Stimulated activated CD4-positive, alpha-beta T cell treated with anti-CD3 and anti-CD28 coated beads, Interleukin-2, amount 100 ng/mL, for 4 hours (primary cell): ENCODE measurements around the gene OR6K2.
"Not testable (repeated sequence)": the region's sequence is repeated elsewhere in the genome, so short reads cannot be mapped to it uniquely, and the experiment has no call there.

Experiments
- DNase-seq: peaks from one replicate; pipeline ENCODE4 v3.0.0-alpha.2; 2020; ENCODE audit warnings: low read depth

Gene OR6K2, protein sequence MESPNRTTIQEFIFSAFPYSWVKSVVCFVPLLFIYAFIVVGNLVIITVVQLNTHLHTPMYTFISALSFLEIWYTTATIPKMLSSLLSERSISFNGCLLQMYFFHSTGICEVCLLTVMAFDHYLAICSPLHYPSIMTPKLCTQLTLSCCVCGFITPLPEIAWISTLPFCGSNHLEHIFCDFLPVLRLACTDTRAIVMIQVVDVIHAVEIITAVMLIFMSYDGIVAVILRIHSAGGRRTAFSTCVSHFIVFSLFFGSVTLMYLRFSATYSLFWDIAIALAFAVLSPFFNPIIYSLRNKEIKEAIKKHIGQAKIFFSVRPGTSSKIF

DNA sequence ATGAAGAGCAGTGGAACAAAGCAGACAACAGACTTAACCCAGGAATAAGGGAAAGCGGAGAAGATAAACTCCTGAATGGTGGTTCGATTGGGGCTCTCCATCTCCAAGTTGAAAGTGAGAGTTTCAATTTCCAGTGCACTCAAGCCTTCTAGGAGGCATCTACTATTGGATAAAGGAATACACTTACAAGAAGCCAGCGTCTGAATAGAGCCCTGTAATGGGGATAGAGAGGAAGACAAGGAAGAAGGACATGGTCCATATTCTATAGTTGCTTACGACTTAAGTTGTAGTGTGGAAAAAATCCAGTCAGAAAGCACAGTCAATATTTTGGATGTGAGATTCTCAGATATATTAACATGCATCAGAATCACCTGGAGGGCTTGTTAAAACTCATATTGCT is at the start of gene OR6K2:
Gene OR6K2, minus strand, starts transcription at position 101 of the 400 bp plus-strand sequence. Its CDS starts 0 bp downstream, at position 101.
- no peak for DNase-seq

DNA sequence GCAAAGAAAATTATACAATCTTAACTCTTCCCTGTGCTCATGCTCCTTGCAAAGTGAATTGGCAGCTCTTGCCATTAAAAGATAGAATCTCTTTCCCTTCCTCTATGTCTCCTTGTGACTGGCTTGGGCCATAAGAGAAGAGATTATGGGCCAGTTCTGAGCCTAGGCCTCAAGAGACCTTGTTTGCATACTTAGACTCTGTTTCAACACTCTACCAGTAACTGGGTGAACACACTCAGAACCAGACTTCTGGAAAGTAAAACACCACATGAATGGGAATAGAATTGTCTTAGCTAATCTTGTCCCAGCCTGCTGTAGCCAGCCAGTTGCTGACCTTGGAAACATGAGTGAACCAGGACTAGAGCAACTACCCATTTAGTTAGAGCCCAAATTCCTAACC is 35.4 kb upstream of the OR6K2 start:
- no peak for DNase-seq

DNA sequence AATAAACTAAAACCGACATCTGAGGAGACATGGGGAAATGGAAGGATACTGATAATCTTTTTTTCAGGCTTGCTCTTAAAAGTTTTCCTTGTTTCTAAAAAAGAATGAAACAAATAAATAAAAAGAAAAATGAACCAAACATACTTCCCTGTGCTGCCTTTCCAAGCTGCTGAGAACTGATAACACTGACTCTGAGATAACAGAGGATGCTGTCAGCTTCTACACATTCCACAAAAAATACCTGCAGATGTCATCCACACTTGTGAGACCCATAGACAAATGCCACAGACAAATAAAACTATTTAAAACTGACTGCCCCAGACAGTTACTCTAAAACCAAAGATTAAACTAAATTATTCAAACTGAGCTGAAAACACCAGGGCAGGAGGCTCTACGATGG is 32.1 kb upstream of the OR6K2 start:
- no peak for DNase-seq

DNA sequence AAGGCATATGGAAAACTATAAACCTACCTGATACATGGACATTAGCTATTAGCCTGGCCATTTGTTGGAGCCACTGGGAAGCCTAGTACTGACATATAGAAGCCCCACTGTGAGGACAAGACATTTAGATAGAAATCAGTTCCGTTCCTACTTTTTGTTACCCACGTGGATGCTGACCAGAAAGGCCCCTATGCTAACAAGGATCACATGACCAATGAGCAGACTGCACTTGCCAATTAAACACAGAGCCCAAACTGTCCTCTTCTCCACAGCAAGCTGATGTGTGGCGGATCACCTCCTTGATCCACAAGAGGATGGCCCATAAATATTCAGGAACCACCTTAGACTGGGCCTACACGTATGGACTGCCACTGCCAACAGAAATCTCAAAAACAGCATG is 31.3 kb upstream of the OR6K2 start:
- DNase-seq = no peak

DNA sequence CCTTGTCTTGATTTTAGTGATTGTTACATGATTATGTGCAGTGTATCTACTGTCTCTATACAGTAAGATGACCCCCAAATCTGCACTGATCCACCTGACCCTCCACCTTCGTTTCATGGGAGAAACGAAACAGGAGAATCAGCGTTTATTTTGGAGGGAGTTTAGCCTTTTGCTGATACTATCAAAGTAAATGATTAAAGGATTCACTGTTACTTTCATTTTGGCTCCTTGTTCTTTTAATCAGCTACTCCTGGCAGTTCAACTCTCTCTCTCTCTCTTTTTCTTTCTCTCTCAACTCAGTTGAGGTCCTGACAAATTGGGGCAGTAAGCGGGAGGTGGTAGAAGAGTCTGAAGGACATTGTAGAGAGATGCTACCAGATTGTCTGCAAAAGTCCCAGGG is 30.0 kb upstream of the OR6K2 start:
- DNase-seq = no peak

DNA sequence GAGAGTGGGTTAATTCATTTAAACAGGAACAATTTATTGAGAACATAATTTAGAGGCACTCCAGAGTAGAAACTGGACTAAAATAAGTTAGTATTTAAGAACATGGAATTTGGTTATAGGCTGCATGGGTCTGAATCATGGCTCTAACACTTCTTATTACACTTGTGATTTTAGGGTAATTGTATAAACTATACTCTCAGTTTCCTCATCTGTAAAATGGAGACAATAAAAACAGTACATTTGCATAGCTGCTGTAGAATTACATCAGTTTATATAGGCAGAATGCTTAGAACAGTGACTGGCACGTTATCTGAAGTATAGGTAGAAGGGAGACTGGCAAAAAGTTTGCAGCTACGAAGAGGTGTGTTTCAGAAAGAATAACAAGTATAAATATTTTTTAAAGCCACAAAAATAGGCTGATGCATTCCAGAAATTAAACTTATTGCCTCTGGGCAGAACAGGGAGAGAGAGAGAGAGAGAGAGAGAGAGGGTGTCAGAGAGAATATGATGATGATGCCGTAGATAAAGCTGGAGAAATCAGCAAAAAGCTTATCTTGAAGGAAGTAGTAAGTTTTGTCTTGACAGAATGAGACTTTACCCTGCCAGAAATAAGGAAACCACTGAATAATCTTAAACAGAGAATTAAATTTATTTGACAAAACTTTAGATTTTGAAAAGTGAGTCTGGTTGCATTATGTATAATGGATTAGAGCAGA is 28.2 kb upstream of the OR6K2 start:
- DNase-seq = no peak

DNA sequence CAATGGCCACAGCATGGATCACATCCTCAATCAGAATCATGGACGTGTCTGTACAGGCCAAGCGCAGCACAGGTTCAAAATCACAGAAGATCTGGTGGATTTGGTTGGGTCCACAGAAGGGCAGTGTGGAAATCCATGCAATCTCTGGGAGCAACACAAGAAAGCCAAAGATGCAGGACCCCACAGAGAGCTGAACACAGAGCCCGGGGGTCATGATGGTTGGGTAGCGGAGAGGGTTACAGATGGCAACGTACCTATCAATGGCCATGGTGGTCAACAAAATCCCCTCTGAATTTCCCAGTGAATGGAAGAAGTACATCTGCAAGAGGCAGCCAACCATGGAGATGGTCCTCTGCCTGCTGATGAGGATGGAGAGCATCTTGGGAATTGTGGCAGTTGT is 24.0 kb upstream of the OR6K2 start:
- DNase-seq = no peak

DNA sequence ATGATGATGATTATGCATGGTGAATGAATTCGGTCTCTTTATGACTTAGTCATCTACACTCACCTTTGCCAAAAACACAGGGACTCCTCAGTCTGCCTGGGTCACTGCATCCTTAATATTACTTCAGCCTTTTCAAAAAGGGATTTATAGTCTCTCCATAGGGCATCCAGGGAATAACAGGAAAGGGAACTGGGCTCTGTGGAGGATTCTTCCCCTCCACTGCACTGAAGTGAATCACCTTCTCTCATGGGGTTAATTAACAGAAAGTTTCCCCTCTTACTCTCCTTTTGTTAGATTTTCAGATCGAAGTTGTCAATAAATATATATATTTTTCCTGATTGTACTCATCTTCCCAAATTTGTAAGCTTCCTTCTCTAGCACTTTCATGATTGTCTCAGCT is 20.2 kb upstream of the OR6K2 start, which contains the start of gene OR6K3:
Gene OR6K3, minus strand, starts transcription at position 101 of the 400 bp plus-strand sequence. CDS start 2,605 bp downstream, outside the sequence.
- DNase-seq = no peak

DNA sequence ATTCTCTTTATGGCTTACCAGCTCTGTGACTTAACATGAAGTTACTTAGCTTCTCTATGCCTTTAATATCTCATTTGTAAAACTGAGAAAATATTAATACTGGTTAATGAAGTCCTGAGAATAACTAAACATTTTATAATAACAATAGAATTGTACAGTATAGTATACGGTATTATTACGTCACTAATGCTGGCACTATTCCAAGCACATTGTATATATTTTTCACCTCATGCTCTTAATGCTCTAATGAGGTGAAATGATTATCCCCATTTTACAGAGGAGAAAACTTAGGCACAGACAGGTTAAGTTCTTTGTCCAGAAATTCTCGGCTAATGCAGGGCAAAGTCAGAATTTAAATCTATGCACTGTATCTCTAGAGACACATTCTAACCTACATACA is 19.2 kb upstream of the OR6K2 start:
- DNase-seq = no peak

DNA sequence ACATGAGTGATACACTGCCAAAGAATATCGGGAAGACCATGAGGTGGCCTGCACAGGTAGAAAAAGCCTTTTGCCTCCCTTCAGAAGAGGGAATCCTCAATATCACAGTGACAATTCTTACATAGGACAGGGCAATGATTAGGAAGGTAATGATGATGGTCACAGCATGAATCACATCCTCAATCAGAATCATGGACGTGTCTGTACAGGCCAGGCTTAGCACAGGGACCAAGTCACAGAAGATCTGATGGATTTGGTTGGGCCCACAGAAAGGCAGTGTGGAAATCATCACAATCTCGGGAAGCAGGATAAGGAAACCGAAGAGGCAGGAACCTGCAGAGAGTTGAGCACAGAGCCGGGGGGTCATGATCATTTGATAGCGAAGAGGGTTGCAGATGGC is 16.9 kb upstream of the OR6K2 start:
- DNase-seq = no peak

DNA sequence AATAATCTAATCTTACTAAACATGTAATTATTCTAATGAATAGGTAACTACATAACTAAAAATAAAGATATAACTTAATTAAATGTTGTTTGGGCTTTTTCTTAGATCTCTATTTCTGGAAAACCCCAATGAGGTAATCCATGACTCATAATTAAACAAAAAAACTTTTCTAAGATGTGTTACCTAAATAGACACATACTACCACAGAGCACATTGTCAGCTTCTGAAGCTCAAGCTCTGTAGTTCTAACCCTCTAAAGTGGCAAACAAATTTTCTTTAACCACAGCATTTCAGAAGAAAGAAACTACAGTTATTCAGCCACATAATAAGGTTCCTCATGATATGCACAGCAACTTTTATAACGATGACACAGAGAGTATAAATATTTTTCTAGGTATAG is 15.9 kb upstream of the OR6K2 start:
- no peak for DNase-seq

DNA sequence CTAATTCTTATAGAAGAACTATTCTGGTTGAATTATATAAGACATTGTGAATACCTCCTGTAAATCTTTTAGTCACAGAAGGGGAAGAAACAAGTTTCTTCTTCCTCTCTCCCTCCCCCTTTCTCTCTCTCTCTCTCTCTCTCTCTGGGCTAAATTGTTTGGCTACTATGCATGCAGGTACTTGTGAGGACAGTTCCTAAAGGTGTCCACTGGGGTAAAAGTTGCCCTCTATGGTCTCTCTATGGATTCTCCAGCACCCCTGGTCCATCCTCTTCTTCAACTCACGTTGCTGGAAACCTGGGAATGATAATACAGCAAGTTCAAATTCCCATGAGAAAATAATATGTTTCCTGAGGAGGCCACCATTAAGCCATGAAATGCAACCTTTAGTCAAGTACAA is 14.3 kb upstream of the OR6K2 start:
- DNase-seq = no peak

DNA sequence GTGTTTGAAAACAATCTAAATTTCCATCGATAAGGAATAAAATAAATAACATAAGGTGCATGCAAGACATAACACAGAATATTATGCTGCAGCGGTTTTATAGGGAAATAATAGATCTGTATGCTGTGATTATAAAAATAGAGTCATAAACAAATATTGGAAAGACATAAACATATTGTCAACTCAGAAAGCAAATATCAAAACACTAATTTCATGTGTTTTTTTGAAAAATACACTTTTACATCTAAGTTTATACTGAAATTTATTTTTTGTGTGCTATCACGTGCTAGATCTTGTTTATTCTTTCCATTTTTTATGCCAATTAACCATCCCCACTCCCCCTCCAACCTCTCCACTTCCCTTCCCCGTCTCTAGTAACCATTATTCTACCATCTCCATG is 10.6 kb upstream of the OR6K2 start:
- DNase-seq = no peak

DNA sequence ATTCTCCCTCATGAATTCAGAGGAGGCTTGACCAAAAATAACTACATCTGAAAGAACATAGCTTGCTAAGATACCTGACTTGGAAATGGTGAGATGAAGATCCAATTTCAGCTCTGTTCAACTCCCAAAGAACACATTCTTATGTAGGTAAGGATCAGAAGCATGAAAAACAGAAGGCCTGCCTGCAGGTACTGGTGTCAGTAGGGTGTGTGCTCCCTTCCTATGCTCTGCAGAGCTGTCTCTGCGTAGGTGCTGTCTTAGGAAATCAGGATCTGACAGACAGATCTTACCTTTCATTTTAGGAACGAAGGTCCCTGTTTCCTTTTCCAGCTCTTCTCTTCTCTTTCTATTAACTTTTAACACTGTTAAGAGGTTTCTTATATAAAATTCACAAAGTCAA is 5.6 kb upstream of the OR6K2 start:
- no peak for DNase-seq

DNA sequence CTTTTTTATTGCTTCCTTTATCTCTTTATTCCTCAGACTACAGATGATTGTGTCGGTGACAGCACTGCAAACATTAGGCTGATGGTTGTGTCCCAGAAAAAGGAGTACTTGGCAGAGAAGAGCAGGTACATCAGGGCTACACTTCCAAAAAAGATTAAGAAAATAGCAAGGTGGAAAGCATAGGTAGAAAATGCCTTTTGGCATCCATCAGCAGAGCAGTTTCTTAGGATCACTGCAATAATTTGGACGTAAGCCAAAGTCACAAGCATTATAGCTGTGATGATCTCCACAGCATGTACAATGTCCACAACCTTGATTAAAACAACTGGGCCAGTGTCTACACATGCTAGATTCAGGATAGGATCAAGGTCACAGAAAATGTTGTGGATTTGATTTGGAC is 5.9 kb downstream of the OR6K2 start:
- no peak for DNase-seq

DNA sequence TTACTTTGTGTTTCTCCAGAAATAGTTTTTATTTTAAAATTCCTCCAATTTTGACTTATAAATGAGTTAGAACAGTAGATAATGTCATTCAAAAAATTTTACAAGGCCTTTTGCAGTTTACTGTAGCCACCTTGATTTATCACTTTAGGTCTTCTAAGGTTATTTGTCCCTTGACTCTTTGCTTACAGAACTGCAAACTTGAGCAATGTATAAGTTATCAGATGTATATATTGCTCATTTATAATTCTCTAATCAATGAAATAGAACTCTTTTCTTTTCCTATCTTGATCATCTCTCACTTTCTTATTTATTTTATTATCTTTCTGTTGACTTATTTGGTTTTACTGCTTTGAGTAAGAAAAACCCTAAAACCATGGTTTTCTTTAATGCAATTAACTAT is 8.1 kb downstream of the OR6K2 start:
- no peak for DNase-seq

DNA sequence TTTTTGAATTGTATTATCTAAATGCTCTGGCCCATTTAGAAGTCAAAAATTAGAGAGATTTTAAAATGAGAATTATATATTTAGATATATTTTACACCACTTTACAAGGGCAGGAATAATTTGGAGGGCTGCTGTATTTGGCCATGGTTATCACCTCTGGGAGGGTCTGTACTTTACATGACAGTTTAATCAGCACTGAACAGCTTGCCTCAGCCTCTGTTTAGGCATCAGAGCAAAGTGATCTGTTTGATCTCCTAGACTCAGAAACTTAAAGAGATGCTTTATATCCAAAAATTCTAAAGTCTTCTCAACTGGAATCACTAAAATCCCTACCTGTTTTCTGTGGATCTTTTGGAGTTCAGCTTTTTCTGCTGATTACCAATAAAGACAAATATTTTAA is 8.5 kb downstream of the OR6K2 start:
- DNase-seq = no peak

DNA sequence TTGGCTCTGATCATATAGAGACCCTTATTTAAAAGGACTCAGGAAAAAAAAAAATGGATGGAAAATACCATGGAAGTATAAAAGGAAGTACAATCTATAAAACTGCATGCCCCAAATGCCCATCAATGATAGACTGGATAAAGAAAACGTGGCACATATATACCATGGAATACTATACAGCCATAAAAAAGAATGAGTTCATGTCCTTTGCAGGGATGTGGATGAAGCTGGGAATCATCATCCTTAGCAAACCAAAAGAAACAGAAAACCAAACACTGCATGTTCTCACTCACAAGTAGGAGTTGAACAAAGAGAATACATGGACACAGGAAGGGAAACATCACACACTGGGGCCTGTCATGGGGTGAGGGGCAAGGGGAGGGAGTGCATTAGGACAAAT is 9.3 kb downstream of the OR6K2 start:
- DNase-seq = not testable (repeated sequence)

DNA sequence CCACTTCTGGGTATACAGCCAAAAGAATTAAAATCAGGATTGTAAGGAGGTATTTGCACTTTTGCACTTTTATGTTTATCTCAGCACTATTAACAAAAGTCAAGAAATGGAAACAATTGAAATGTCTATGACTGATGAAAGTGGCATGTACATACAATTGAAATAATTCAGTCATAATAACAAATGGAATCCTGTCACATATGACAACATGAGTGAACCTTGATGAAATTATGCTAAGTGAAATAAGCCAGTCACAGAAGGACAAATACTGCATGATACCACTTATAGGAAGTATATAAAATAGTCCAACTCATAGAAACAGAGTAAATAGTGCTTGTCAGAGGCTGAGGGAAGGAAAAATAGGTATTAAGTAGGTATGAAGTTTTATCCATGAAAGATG is 10.6 kb downstream of the OR6K2 start:
- no peak for DNase-seq

DNA sequence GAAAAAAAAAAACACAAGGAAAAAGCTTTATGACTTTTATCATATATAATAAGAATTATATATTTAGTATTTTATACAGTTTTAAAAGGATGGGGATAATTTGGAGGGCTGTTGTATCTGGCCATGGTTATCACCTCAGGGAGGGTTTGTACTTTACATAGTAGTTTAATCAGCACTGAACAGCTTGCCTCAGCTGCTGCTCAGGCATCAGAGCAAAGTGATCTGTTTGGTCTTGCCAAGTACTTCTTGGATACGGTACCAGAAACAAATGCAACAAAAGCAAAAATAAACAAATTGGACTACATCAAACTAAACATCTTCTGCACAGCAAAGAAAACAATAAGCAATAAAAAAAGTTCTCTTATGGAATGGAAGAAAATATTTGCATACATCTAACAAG is 11.3 kb downstream of the OR6K2 start:
- DNase-seq = no peak

DNA sequence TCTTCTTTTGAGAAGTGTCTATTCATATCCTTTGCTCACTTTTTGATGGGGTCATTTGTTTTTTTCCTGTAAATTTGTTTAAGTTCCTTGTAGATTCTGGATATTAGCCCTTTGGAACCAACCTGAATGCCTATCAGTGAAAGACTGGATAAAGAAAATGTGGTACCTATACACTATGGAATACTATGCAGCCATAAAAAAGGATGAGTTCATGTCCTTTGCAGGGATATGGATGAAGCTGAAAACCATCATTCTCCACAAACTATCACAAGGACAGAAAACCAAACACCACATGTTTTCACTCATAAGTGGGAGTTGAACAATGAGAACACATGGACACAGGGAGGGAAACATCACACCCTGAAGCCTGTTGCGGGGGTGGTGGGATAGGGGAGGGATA is 12.1 kb downstream of the OR6K2 start:
- DNase-seq = not testable (repeated sequence)

DNA sequence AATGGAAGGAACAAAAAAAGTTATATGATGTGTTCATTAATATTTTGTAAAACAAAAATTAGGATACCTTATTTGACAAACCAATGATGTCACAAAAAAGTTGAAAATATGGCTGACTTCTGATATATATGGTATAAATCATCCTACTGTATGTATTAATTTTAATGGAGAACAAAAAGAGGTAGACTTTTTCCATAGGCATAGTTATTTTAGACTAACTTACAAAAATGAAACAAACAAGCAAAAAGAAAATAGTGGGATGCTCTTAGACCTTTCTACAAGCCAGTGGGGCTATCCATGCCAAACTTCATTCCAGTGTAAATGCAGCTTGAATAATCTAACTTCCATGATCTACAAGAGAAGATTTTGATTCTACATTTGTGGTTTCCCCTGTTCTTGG is 13.4 kb downstream of the OR6K2 start:
- no peak for DNase-seq

DNA sequence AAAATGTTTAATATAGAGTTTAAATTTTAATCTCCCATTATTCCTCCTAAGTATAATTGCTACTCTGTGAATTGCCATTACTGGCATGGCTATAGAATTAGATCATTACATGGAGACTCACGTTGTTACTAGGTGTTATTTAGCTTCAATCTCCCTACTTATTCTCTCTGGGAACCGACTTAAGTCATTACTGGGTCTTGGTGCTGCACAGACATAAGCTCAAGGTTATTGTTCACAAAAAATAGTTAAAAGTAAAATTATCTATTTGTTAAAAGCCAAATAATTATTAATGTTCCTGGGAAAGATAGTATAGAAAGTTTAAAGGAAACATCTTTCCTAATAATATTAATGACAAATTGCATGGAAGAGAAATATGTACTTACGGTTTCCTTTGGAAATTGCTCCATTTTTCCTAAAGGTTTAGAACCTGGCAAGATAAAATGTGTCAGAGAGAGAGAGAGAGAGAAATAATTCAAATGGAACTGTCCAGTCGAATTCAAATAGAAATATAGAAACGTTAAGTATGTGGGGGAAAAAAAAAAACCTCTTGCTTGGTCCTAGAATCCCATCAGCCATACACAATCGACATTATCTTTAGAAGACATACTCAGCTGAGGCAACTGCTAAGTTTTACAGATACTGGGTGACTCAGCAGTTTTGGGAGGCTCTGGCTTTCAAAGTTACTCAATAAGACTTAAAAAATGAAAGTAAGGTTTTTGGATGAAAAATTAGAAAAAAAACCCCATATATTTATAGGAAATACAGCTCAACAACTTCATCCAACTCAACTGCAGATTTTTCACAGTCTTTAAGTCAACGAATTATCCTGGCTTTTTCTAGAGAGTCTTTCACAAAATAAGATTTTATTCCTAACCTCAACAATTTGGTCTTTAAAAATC is 14.1 kb downstream of the OR6K2 start, which contains the start of gene SPTA1:
Gene SPTA1, minus strand, starts transcription at position 605 of the 899 bp plus-strand sequence. Its CDS starts 198 bp downstream, at position 407.
- no peak for DNase-seq
